ENCODE results near the gene TAGLN2.

DNA sequence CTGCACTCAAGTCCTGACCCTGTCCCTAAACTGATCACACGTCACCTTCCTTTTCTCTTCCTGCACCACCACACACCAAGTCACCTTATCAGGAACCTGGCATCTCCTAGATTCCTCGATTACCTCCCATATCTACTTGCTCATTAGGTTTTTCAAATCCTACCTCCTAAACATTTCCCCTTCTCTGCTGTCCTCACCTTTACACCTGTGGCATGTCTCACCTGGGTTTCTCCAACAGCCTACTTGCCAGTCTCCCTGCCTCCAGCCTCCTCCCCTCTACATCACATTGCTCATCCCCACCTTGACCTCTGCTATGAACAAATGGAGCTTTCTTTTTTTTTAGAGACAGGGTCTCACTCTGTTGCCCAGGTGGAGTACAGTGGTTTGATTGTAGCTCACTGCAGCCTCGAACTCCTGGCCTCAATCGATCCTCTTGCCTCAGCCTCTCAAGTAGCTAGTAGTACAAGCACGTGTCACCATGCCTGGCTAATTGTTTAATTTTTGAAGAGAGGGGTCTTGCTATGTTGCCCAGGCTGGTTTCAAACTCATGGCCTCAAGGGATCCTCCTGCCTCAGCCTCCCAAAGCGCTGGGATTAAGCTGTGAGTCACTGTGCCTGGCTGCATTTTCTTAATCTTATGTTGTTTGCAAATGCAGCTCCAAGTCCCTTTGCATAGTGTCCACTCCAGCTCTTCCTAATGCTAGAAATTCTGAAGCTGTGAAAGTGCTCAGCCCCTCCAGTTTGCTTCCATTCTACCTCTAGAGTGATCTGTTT, 13.8 kb upstream of the TAGLN2 start:
- TF ChIP-seq CTCF (IDR thresholded peaks at IDR 0.05) (no peak), SMC3 (IDR thresholded peaks at IDR 0.05) (no peak), EP300 (IDR thresholded peaks at IDR 0.05) (no peak), PBX3 (IDR thresholded peaks at IDR 0.05) (no peak), POLR2A (IDR thresholded peaks at IDR 0.05; ENCODE audit: low read length) (no peak), RAD21 (conservative IDR thresholded peaks at IDR 0.05 in 1 of 2, IDR thresholded peaks at IDR 0.05 in 1 of 2) (no peak), ESRRA (IDR thresholded peaks at IDR 0.05; ENCODE audit: borderline replicate concordance, low read length) (no peak), NFE2L2 (conservative IDR thresholded peaks at IDR 0.05; ENCODE audit: low read length) (no peak), ZNF302 (CRISPR knock-in tag; IDR thresholded peaks at IDR 0.05) (no peak), KDM5A (IDR thresholded peaks at IDR 0.05) (no peak), CHD4 (IDR thresholded peaks at IDR 0.05; ENCODE audit: borderline replicate concordance) (no peak), TP53 (CRISPR knock-in tag; IDR thresholded peaks at IDR 0.05) (no peak)

All from A549 (cell line).